B cell (primary cell): ENCODE data around the gene SDR42E1. TPM values are rescaled to one million over a fixed set of nuclear protein-coding genes. Genes with fewer than 3 reads are reported as not detected.

Experiments
- ATAC-seq: fragments of 200-7000 bp; cut with Tn5 transposase; one replicate; pipeline ENCODE4 v1.10.0; 2021; ENCODE audit warnings: low read depth, mild to moderate bottlenecking, moderate number of reproducible peaks, moderate library complexity
- CTCF ChIA-PET: fragments of 350-600 bp; sonication (Branson Sonifier 250); formaldehyde crosslinking; loops from one replicate; lab custom pipeline; 2021; ENCODE audit warnings: antibody characterized with exemption, inconsistent platforms; lab: Charles Lee
- POLR2A ChIA-PET: fragments of 350-600 bp; sonication (Branson Sonifier 250); formaldehyde crosslinking; loops from one replicate; lab custom pipeline; 2021; ENCODE audit warnings: antibody characterized with exemption; lab: Charles Lee
- DNase-seq: peaks from one replicate; pipeline ENCODE4 v3.0.0; 2013
- H2AFZ ChIP-seq: 2 replicates; pipeline ENCODE4 v1.6.1; 2012; ENCODE audit warnings: mild to moderate bottlenecking, low read depth, low read length; ENCODE audit not compliant: insufficient read depth, poor library complexity, severe bottlenecking
- H3K27ac ChIP-seq, 2 donors: 1 replicate in 1 of 2; 2 replicates in 1 of 2; pipeline ENCODE4 v1.5.1; 2012 to 2013; ENCODE audit warnings: low read length in 2 of 2, mild to moderate bottlenecking in 2 of 2, moderate library complexity in 1 of 2
- H3K27me3 ChIP-seq, 4 experiments: fragments of 200-600 bp in 1 of 4; sonication (generic) in 1 of 4; replicated peaks in 1 of 4; 1 replicate in 2 of 4; 2 replicates in 2 of 4; pipeline versions ENCODE4 v1.6.1 to v1.7.0; 2013 to 2016; ENCODE audit warnings: low read length in 3 of 4, mild to moderate bottlenecking in 2 of 4, mixed read lengths in 1 of 4, moderate library complexity in 1 of 4; ENCODE audit not compliant: insufficient read depth in 4 of 4, control insufficient read depth in 3 of 4; ENCODE audit errors: control extremely low read depth in 1 of 4
- H3K36me3 ChIP-seq, 2 experiments: replicated peaks in 1 of 2; 1 replicate in 1 of 2; 2 replicates in 1 of 2; pipeline versions ENCODE4 v1.6.1 to v1.7.1; 2013; ENCODE audit warnings: low read length in 1 of 2; ENCODE audit not compliant: insufficient read depth in 2 of 2, control insufficient read depth in 1 of 2; ENCODE audit errors: control extremely low read depth in 1 of 2, extremely low read depth in 1 of 2
- H3K4me1 ChIP-seq, 2 donors: fragments of 200-600 bp in 1 of 2; sonication (generic) in 1 of 2; 1 replicate in 1 of 2; 2 replicates in 1 of 2; pipeline versions ENCODE4 v1.5.1 to v1.6.1; 2013 to 2017; ENCODE audit warnings: low read length in 2 of 2; ENCODE audit not compliant: control insufficient read depth in 2 of 2, insufficient read depth in 2 of 2
- H3K4me2 ChIP-seq: replicated peaks from 2 replicates; pipeline ENCODE3; 2012; ENCODE audit warnings: mild to moderate bottlenecking, low read depth, low read length; ENCODE audit not compliant: poor library complexity, severe bottlenecking
- H3K4me3 ChIP-seq, 5 experiments: fragments of 200-600 bp in 1 of 5; sonication (generic) in 1 of 5; 1 replicate in 3 of 5; 2 replicates in 2 of 5; pipeline versions ENCODE4 v1.5.1 to v1.7.0; 2011 to 2016; ENCODE audit warnings: low read length in 4 of 5, mild to moderate bottlenecking in 4 of 5, low read depth in 2 of 5, control low read depth in 1 of 5, moderate library complexity in 1 of 5; ENCODE audit not compliant: insufficient read depth in 1 of 5; ENCODE audit errors: control extremely low read depth in 1 of 5, extremely low read depth in 1 of 5
- H3K79me2 ChIP-seq: fragments of 200-600 bp; sonication (generic); one replicate; pipeline ENCODE4 v1.6.0; 2016; ENCODE audit warnings: low read length; ENCODE audit not compliant: control insufficient read depth, insufficient read depth
- H3K9ac ChIP-seq: fragments of 200-600 bp; sonication (generic); 2 replicates; pipeline ENCODE4 v1.6.1; 2017; ENCODE audit warnings: mild to moderate bottlenecking, low read length, moderate library complexity
- H3K9me3 ChIP-seq, 3 donors: one replicate each; pipeline versions ENCODE4 v1.6.1 to v1.7.1; 2013; ENCODE audit warnings: low read length in 2 of 3; ENCODE audit not compliant: control insufficient read depth in 2 of 3, insufficient read depth in 1 of 3; ENCODE audit errors: control extremely low read depth in 1 of 3
- H4K20me1 ChIP-seq: 2 replicates; pipeline ENCODE4 v1.6.0; 2012; ENCODE audit warnings: mild to moderate bottlenecking, low read length; ENCODE audit not compliant: insufficient read depth, control insufficient read depth, poor library complexity, severe bottlenecking
- H3K27ac Mint-ChIP-seq: one replicate; pipeline ENCODE4 v1.8.0; 2021; ENCODE audit warnings: mixed read lengths
- H3K27me3 Mint-ChIP-seq: one replicate; pipeline ENCODE4 v1.8.0; 2021; ENCODE audit warnings: mixed read lengths
- H3K4me1 Mint-ChIP-seq: one replicate; pipeline ENCODE4 v1.8.0; 2021; ENCODE audit warnings: mixed read lengths
- H3K4me3 Mint-ChIP-seq: one replicate; pipeline ENCODE4 v1.8.0; 2021; ENCODE audit warnings: mixed read lengths
- H3K9me3 Mint-ChIP-seq: one replicate; pipeline ENCODE4 v1.8.0; 2022; ENCODE audit warnings: mixed read lengths; ENCODE audit not compliant: insufficient read depth
- EZH2 ChIP-seq: IDR thresholded peaks from 2 replicates; pipeline ENCODE4 v1.6.1; 2012; ENCODE audit warnings: borderline replicate concordance, low read depth, mild to moderate bottlenecking, moderate library complexity, low read length; ENCODE audit not compliant: insufficient read depth, poor library complexity, severe bottlenecking
- WGBS: methylation state at CpG from one replicate; pipeline ENCODE4 v1.1.5; 2013; ENCODE audit warnings: missing lambda C conversion rate; ENCODE audit not compliant: insufficient coverage; 5-methylcytosine and 5-hydroxymethylcytosine counted together
- intact Hi-C: fragments of 100-400 bp; cut with micrococcal nuclease; formaldehyde crosslinking; loops from one replicate; pipeline ENCODE4 v1.10.0; 2022
- polyA plus RNA-seq: library from polyadenylated mRNA; depleted of rRNA; stranded (reverse); fragments of >200 nt; gene quantifications from 2 replicates; pipeline ENCODE4 v1.2.3, GENCODE V29; 2012
- total RNA-seq, 2 donors: library from RNA; stranded (reverse); fragments of 120-200 nt in 1 of 2; gene quantifications; 1 replicate in 1 of 2; 2 replicates in 1 of 2; pipeline versions ENCODE4 v1.2.3 to v1.2.4, GENCODE V29; 2013 to 2022
- TF ChIP-seq, protein P1 (sequence below): fragments of 200-600 bp; IDR thresholded peaks from one replicate; pipeline ENCODE4 v1.8.0; 2022; ENCODE audit warnings: antibody characterized with exemption, mild to moderate bottlenecking

Gene SDR42E1
- total and polyA plus RNA-seq, 2 donors (not counting 1 experiment from before 2014, with no cell fraction given): 2.1 to 6.9 TPM

GRCh38 chr16:82006036-82006435 is 5.2 kb downstream of the SDR42E1 start:
- H4K20me1 ChIP-seq: no peaks in the 10 kb centered on the region
- no peak for DNase-seq
- POLR2A ChIA-PET: no interaction called here
- H3K27ac ChIP-seq: no peak overlapping the region
- H3K27me3 ChIP-seq: no peaks in the 10 kb centered on the region
- peaks cover 9% of the 10 kb centered on the region for H3K9me3 Mint-ChIP-seq
- H3K9ac ChIP-seq: no peak overlapping the region
- H3K4me3 Mint-ChIP-seq: no peak overlapping the region
- no CpG with 5 or more reads among the region's 5 CpGs for WGBS
- no peak overlapping the region for H3K4me3 ChIP-seq
- H3K4me1 Mint-ChIP-seq: peaks cover 10% of the 10 kb centered on the region
- peaks cover 0 to 8% of the 10 kb centered on the region in 2 experiments for H3K36me3 ChIP-seq
- ATAC-seq: no peak
- H3K27ac Mint-ChIP-seq: no peak overlapping the region
- no peaks in the 10 kb centered on the region for H3K27me3 Mint-ChIP-seq
- intact Hi-C loops: no loop called here
- H3K4me1 ChIP-seq: peaks cover 6 to 7% of the 10 kb centered on the region in 2 donors
- no peak overlapping the region for H2AFZ ChIP-seq
- TF ChIP-seq EZH2: no peak
- TF ChIP-seq, protein P1, sequence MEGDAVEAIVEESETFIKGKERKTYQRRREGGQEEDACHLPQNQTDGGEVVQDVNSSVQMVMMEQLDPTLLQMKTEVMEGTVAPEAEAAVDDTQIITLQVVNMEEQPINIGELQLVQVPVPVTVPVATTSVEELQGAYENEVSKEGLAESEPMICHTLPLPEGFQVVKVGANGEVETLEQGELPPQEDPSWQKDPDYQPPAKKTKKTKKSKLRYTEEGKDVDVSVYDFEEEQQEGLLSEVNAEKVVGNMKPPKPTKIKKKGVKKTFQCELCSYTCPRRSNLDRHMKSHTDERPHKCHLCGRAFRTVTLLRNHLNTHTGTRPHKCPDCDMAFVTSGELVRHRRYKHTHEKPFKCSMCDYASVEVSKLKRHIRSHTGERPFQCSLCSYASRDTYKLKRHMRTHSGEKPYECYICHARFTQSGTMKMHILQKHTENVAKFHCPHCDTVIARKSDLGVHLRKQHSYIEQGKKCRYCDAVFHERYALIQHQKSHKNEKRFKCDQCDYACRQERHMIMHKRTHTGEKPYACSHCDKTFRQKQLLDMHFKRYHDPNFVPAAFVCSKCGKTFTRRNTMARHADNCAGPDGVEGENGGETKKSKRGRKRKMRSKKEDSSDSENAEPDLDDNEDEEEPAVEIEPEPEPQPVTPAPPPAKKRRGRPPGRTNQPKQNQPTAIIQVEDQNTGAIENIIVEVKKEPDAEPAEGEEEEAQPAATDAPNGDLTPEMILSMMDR: no peak
- H3K4me2 ChIP-seq: no peak overlapping the region
- no peaks in the 10 kb centered on the region for H3K79me2 ChIP-seq
- CTCF ChIA-PET: no interaction called here
- H3K9me3 ChIP-seq: peaks cover 0 to 20% (median 13%) of the 10 kb centered on the region in 3 donors

GRCh38 chr16:82005027-82005830 is 6.0 kb downstream of the SDR42E1 start:
- no peak overlapping the region for H3K4me3 Mint-ChIP-seq

More at GRCh38 chr16:82005027-82005830, 6.0 kb downstream of the SDR42E1 start:
- ATAC-seq (no peak), DNase-seq (no peak)
- intact Hi-C loops: no loop called here
- no peak overlapping the region for H3K27ac ChIP-seq
- H3K4me1 ChIP-seq: no peaks in the 10 kb centered on the region
- ChIA-PET POLR2A (no interaction called here), CTCF (no interaction called here)
- H3K9ac ChIP-seq: no peak overlapping the region
- H3K4me1 Mint-ChIP-seq: peaks cover 3% of the 10 kb centered on the region
- H4K20me1 ChIP-seq: no peaks in the 10 kb centered on the region
- peaks cover 0 to 20% (median 13%) of the 10 kb centered on the region in 3 donors for H3K9me3 ChIP-seq
- no peak overlapping the region for H3K27ac Mint-ChIP-seq
- no peak overlapping the region for H3K4me2 ChIP-seq
- H3K9me3 Mint-ChIP-seq: peaks cover 9% of the 10 kb centered on the region
- no peak overlapping the region for H2AFZ ChIP-seq
- H3K27me3 ChIP-seq: no peaks in the 10 kb centered on the region
- no peaks in the 10 kb centered on the region for H3K27me3 Mint-ChIP-seq
- peaks cover 0 to 8% of the 10 kb centered on the region in 2 experiments for H3K36me3 ChIP-seq
- WGBS: 100% methylated on average over 2 of the region's 6 CpGs
- no peaks in the 10 kb centered on the region for H3K79me2 ChIP-seq
- no peak overlapping the region for H3K4me3 ChIP-seq
- TF ChIP-seq EZH2: no peak
- TF ChIP-seq, protein P1: no peak
